Hepatocyte (in vitro differentiated cells): ENCODE measurements around the gene HPCAL1. TPM values are rescaled to one million over a fixed set of nuclear protein-coding genes. Genes with fewer than 3 reads are reported as not detected.

Experiments
- DNase-seq: peaks from one replicate; pipeline ENCODE4 v3.0.0-alpha.2; 2016; ENCODE audit warnings: low spot score
- H2AFZ ChIP-seq: fragments of 200-600 bp; sonication (generic); 2 replicates; pipeline ENCODE4 v1.6.0; 2016; ENCODE audit warnings: antibody characterized with exemption, mild to moderate bottlenecking
- H3K27ac ChIP-seq: fragments of 200-600 bp; sonication (generic); 2 replicates; pipeline ENCODE4 v1.5.1; 2016; ENCODE audit warnings: mild to moderate bottlenecking
- H3K27me3 ChIP-seq: fragments of 200-600 bp; sonication (generic); 2 replicates; pipeline ENCODE4 v1.6.1; 2016
- H3K36me3 ChIP-seq: fragments of 200-600 bp; sonication (generic); replicated peaks from 2 replicates; pipeline ENCODE4 v1.5.1; 2016; ENCODE audit warnings: low read depth; ENCODE audit not compliant: insufficient read depth
- H3K4me1 ChIP-seq: fragments of 200-600 bp; sonication (generic); 2 replicates; pipeline ENCODE4 v1.5.1; 2016; ENCODE audit warnings: mild to moderate bottlenecking, moderate library complexity; ENCODE audit not compliant: insufficient read depth
- H3K4me2 ChIP-seq: fragments of 200-600 bp; sonication (generic); 2 replicates; pipeline ENCODE4 v1.6.0; 2016
- H3K4me3 ChIP-seq: fragments of 200-600 bp; sonication (generic); 2 replicates; pipeline ENCODE4 v1.5.1; 2016; ENCODE audit warnings: mild to moderate bottlenecking
- H3K79me2 ChIP-seq: fragments of 200-600 bp; sonication (generic); 2 replicates; pipeline ENCODE4 v1.6.0; 2017; ENCODE audit warnings: mild to moderate bottlenecking
- H3K9me2 ChIP-seq: fragments of 200-600 bp; sonication (generic); replicated peaks from 2 replicates; pipeline ENCODE4 v1.6.0; 2017; ENCODE audit warnings: mild to moderate bottlenecking; ENCODE audit not compliant: insufficient read depth
- H3K9me3 ChIP-seq: fragments of 200-600 bp; sonication (generic); 2 replicates; pipeline ENCODE4 v1.5.1; 2016; ENCODE audit warnings: low read depth, mild to moderate bottlenecking
- H4K20me1 ChIP-seq: fragments of 200-600 bp; sonication (generic); 2 replicates; pipeline ENCODE4 v1.6.0; 2016; ENCODE audit warnings: mild to moderate bottlenecking; ENCODE audit not compliant: insufficient read depth, poor library complexity, severe bottlenecking
- EZH2 ChIP-seq: fragments of 200-600 bp; sonication (generic); IDR thresholded peaks from 2 replicates; pipeline ENCODE4 v1.6.1; 2016; ENCODE audit warnings: antibody characterized with exemption, mild to moderate bottlenecking, borderline replicate concordance
- EZH2phosphoT487 ChIP-seq: fragments of 200-600 bp; sonication (generic); IDR thresholded peaks from one replicate; pipeline ENCODE4 v1.6.1; 2018; ENCODE audit warnings: antibody characterized with exemption, mild to moderate bottlenecking, low read depth, moderate library complexity; ENCODE audit not compliant: unreplicated experiment, severe bottlenecking
- WGBS: methylation state at CpG from one replicate; pipeline ENCODE4 v1.1.6; 2016; ENCODE audit warnings: low lambda C conversion rate; ENCODE audit errors: missing lambda C conversion rate; 5-methylcytosine and 5-hydroxymethylcytosine counted together
- polyA plus RNA-seq: library from polyadenylated mRNA; unstranded; fragments of >200 nt; fragmentation: Nextera tagmentation; extraction: Ambion mirVana; gene quantifications from 2 replicates; pipeline ENCODE4 v1.2.1, GENCODE V29; 2016
- total RNA-seq: library from RNA; depleted of rRNA; stranded (reverse); fragments of >200 nt; gene quantifications from 2 replicates; pipeline ENCODE4 v1.2.3, GENCODE V29; 2014
- TF ChIP-seq, protein P1 (sequence below): fragments of 200-600 bp; sonication (generic); IDR thresholded peaks from 2 replicates; pipeline ENCODE4 v1.5.1; 2016; ENCODE audit warnings: antibody characterized with exemption, mild to moderate bottlenecking; ENCODE audit not compliant: poor library complexity

The HPCAL1 gene
- total and polyA plus RNA-seq, 2 experiments from 2014 or later, result 22.5 to 39.1 TPM

DNA sequence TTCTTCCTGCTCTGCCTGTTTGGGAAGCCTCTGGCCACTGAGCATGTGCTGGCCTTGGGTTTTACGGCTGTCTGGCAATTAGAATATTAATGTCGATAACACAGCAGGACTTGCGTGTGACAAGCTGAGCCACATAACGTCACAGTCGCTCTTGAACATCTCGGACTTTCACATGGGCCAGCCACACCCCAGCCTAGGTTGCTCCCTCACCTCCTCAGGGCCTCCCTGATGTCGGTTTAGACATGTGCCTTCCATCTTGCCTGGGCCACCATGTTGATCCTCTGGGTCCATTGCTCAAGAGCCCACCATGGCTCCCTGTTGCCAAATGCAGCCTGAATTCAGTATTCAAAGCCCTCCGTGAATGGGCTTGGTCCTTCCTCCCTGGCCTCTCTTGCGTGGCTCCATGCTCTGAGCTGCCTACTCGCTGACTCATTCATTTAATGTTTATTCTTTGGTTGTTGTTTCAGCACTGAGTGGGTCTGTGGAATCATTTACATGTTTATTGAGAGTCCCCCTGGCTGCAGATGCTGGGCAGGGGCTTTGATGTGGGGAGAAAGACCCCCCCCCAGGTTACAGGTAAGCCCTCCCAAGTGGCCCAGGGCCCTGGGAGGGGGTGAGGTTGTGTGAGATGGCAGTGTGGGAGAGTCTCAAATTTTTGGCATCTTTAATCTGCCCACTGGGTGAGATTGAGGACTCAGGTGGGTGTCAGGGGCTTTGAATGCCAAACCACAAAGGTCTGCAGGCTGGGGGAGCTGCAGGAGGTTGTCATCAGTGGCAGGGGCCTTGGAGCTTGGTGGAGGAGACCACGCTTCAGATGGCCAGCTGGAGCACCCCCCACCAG is 83.4 kb downstream of the HPCAL1 start:
- no peak overlapping the region for H3K4me2 ChIP-seq
- no peak for DNase-seq
- H3K79me2 ChIP-seq, result peaks cover 22% of the 10 kb centered on the region
- no peaks in the 10 kb centered on the region for H3K36me3 ChIP-seq
- H3K9me3 ChIP-seq, result no peaks in the 10 kb centered on the region
- peak overlapping the region; percentile 56 for H3K27ac ChIP-seq
- no peaks in the 10 kb centered on the region for H4K20me1 ChIP-seq
- H2AFZ ChIP-seq, result no peak overlapping the region
- peaks cover 20% of the 10 kb centered on the region for H3K4me1 ChIP-seq
- no peaks in the 10 kb centered on the region for H3K27me3 ChIP-seq
- H3K9me2 ChIP-seq, result no peaks in the 10 kb centered on the region
- TF ChIP-seq EZH2 (no peak), EZH2phosphoT487 (no peak)
- TF ChIP-seq, protein P1, sequence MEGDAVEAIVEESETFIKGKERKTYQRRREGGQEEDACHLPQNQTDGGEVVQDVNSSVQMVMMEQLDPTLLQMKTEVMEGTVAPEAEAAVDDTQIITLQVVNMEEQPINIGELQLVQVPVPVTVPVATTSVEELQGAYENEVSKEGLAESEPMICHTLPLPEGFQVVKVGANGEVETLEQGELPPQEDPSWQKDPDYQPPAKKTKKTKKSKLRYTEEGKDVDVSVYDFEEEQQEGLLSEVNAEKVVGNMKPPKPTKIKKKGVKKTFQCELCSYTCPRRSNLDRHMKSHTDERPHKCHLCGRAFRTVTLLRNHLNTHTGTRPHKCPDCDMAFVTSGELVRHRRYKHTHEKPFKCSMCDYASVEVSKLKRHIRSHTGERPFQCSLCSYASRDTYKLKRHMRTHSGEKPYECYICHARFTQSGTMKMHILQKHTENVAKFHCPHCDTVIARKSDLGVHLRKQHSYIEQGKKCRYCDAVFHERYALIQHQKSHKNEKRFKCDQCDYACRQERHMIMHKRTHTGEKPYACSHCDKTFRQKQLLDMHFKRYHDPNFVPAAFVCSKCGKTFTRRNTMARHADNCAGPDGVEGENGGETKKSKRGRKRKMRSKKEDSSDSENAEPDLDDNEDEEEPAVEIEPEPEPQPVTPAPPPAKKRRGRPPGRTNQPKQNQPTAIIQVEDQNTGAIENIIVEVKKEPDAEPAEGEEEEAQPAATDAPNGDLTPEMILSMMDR, result no peak
- WGBS, result 79% methylated on average over 11 of the region's 11 CpGs
- no peak overlapping the region for H3K4me3 ChIP-seq

DNA sequence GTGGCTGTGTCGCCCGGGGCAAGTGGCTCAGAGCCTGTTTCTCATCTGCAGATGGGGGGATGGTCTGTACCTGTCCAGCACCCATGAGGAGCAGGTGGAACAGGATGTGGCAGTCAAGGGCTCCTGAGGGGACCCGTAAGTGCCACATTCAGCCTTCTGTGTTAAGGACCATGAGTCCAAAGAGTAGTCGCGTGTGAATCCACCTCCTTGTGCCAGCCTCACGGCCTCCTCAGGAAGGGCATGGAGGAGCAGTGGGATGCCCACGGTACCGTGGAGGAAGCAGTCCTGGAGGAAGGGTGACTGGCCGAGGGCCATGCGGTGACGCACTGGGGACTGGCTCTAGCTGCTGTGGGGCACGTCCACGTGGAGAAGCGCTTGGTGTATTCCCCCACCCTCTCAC is 84.3 kb downstream of the HPCAL1 start:
- no peak overlapping the region for H3K27ac ChIP-seq
- no peak overlapping the region for H2AFZ ChIP-seq
- H3K4me3 ChIP-seq, result no peak overlapping the region
- WGBS, result 95% methylated on average over 13 of the region's 14 CpGs
- H3K9me3 ChIP-seq, result no peaks in the 10 kb centered on the region
- H3K4me2 ChIP-seq, result no peak overlapping the region
- H3K79me2 ChIP-seq, result peaks cover 29% of the 10 kb centered on the region
- no peaks in the 10 kb centered on the region for H3K27me3 ChIP-seq
- no peak for DNase-seq
- no peaks in the 10 kb centered on the region for H3K36me3 ChIP-seq
- TF ChIP-seq, protein P1, result no peak
- TF ChIP-seq EZH2phosphoT487, result no peak
- TF ChIP-seq EZH2, result no peak
- H3K4me1 ChIP-seq, result peaks cover 20% of the 10 kb centered on the region
- H4K20me1 ChIP-seq, result no peaks in the 10 kb centered on the region
- no peaks in the 10 kb centered on the region for H3K9me2 ChIP-seq

GRCh38 chr2:10388954-10389560 is 86.4 kb downstream of the HPCAL1 start:
- Histone ChIP-seq H3K27ac (peak overlapping the region; percentile 59), H3K79me2 (peaks cover 28% of the 10 kb centered on the region), H2AFZ (no peak overlapping the region), H3K4me1 (peaks cover 14% of the 10 kb centered on the region), H3K9me3 (no peaks in the 10 kb centered on the region), H4K20me1 (no peaks in the 10 kb centered on the region), H3K36me3 (no peaks in the 10 kb centered on the region), H3K4me3 (no peak overlapping the region), H3K9me2 (no peaks in the 10 kb centered on the region), H3K4me2 (no peak overlapping the region), H3K27me3 (no peaks in the 10 kb centered on the region)
- TF ChIP-seq EZH2 (no peak), EZH2phosphoT487 (no peak)
- TF ChIP-seq, protein P1, result no peak
- WGBS, result 96% methylated on average over 12 of the region's 12 CpGs
- no peak for DNase-seq
